Putamen (tissue), 1 donor: ENCODE measurements around the gene RPS13.
"Not testable (repeated sequence)": the region's sequence is repeated elsewhere in the genome, so short reads cannot be mapped to it uniquely, and the experiment has no call there.

Experiments
- DNase-seq: peaks from one replicate; pipeline ENCODE4 v3.0.0-alpha.2; 2016; ENCODE audit warnings: low spot score

The RPS13 gene

GRCh38 chr11:17036666-17037658, 40.5 kb downstream of the RPS13 start:
- DNase-seq, result no peak

DNA sequence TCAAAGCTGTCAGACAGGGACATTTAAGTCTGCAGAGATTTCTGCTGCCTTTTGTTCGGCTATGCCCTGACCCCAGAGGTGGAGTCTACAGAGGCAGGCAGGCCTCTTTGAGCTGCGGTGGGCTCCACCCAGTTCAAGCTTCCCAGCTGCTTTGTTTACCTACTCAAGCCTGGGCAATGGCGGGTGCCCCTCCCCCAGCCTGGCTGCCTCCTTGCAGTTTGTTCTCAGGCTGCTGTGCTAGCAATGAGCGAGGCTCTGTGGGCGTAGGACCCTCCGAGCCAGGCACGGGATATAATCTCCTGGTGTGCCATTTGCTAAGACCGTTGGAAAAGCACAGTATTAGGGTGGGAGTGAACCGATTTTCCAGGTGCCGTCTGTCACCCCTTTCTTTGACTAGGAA, 43.4 kb downstream of the RPS13 start:
- DNase-seq, result not testable (repeated sequence)

- DNase-seq, result no peak
Measured at GRCh38 chr11:17026487-17027082, 50.9 kb downstream of the RPS13 start.

- no peak for DNase-seq
Measured at GRCh38 chr11:17024924-17025323, 52.5 kb downstream of the RPS13 start.
